Hair follicle dermal papilla cell (primary cell): Measurements from ENCODE around the gene ABI3BP. TPM values are rescaled to one million over a fixed set of nuclear protein-coding genes. Genes with fewer than 3 reads are reported as not detected.

Experiments
- small RNA-seq: library from RNA; depleted of rRNA; stranded (forward); fragments of <200 nt; gene quantifications from one replicate; pipeline ENCODE3, GENCODE V24; 2012
- total RNA-seq: library from RNA; depleted of rRNA; stranded (reverse); fragments of >200 nt; gene quantifications from 2 replicates; pipeline ENCODE4 v1.2.3, GENCODE V29; 2012

ABI3BP gene
- total RNA-seq: 28.9 and 61.1 TPM in 2 replicates

GRCh38 chr3:100993309-100993708 lies at the start of gene ABI3BP:
TSS of gene ABI3BP (minus strand) at chr3:100993421. CDS start at chr3:100993384, 37 bp downstream.

GRCh38 chr3:100708989-100709841 lies 284.0 kb downstream of the ABI3BP start, which contains the start of gene TFG:
TSS of gene TFG (plus strand) at chr3:100709494. CDS start at chr3:100713686, 4,192 bp downstream.

Small RNA genes lying within 50 kb of the gene (small RNA-seq; reads per million reads assigned to genes)
- not detected for gene RNU6-865P
